Measurements from ENCODE around the gene WNT7A.
"Not testable (repeated sequence)": the region's sequence is repeated elsewhere in the genome, so short reads cannot be mapped to it uniquely, and the experiment has no call there.

The WNT7A gene

GRCh38 chr3:13879946-13880810 lies at the start of gene WNT7A:
WNT7A (minus strand) TSS chr3:13880071; CDS start chr3:13879816, 255 bp downstream.
- peak in 1 of 2 experiments; percentile 35 for DNase-seq

DNA sequence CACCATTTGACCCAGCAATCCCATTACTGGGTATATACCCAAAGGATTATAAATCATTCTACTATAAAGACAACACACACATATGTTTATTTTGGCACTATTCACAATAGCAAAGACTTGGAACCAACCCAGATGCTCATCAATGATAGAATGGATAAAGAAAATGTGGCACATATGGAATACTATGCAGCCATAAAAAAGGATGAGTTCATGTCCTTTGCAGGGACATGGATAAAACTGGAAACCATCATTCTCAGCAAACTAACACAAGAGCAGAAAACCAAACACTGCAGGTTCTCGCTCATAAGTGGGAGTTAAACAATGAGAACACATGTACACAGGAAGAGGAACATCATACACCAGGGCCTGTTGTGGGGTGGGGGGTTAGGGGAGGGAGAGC lies 48.9 kb upstream of the WNT7A start:
- not testable (repeated sequence) for DNase-seq

- DNase-seq: peak in 1 of 2 experiments; percentile 4
These were observed 47.4 kb upstream of the WNT7A start for GRCh38 chr3:13927295-13927694.

- no peak for DNase-seq
These were observed 36.5 kb upstream of the WNT7A start for GRCh38 chr3:13916375-13916774.

GRCh38 chr3:13902648-13903238 lies 22.9 kb upstream of the WNT7A start:
- DNase-seq: no peak

DNA sequence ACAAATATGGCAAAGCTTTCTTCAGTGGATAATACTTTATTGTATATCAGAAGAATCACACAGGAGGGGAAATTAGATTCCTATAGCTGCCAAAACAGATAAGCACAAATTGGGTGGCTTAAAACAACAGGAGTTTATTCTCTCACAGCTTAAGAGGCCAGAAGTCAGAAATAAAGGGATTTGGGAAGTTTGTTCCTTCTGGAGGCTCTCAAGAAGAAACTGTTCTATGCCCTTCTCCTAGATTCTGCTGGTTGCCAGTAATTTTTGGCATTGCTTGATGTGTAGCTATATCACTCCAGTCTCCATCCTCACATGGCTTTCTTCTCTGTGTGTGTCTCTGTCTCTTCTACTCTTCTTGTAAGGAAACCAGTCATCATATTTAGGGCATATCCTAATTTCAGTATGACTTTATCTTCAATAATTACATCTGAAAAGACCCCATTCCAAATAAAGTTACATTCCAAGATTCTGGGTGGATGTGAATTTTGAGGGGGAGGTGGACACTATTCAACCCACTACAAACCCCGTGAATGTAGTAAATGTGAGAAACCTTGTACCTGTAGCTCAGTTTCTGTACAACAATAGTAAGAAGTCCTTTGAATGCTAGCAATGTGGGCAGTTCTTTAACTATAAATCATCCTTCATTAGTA lies 22.2 kb upstream of the WNT7A start:
- DNase-seq: no peak

DNA sequence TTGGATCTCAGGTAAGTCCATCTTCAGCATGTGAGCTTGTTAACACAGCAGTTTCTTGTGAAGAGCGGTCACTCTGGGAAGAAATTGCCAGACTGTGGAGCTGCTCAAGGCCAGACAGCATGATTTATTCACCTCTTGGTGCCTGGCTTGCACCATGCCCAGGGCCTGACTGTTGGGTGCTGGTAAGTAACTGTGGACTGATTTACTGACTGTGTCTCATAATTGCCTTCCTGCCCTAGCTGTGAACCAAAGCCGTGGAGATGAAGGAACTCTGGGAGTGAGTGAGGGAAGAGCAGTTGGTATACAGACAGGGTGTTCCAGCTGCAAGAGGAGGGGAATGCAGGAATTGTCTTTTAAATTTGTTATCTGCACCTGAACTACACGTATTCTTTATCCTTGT lies 18.5 kb upstream of the WNT7A start:
- no peak for DNase-seq

- peak in 1 of 2 experiments; percentile 78 for DNase-seq
These were observed 16.7 kb upstream of the WNT7A start for GRCh38 chr3:13896473-13897154.

DNA sequence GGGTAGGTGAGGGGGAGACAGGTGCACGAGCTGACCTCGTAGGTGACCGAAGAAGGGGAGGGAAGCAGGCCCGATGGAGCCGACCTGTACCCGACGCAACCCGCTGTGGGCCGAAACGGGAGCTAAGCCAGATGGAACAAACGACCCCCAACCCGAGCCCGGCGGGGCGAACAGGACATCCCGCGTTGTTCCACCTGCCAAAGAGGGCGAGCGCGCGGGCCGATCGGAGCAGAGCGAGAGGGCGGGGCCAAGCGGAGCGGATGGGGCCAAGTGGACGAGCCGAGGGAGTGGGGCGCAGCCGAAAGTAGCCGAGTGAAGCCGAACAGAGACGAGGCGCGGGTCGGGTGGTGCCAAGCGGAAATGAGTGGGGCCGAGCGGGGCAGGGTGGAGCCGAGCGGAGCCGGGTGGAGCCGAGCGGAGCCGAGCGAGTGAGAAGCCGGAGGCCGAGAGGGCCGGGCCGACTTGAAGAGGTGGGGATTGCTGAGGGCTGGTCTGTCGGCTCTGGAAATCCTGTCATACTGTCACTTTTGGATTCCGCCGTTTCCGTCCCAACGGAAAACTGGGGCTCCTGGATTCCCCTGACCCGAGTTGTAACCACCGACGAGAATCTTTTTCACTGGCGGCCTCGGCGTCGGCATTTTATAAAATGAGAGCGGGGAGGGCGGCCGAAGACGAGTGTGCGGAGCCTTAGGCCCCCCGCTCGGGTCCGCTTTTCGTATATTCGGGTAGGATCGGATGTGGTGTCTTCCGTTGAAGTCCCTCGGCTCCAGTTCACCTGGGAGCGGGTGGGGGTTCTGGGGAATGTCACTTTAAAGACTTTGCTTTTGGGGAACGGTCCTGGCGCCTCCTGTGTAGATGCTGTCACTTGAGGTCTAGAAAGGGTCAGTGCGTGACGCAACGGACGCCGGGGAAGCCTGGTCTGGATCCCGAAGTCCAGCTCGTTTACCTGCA lies 15.6 kb upstream of the WNT7A start:
- DNase-seq: peak; percentile 82 to 95

- DNase-seq: no peak
These were observed 14.9 kb upstream of the WNT7A start for GRCh38 chr3:13894807-13895154.

DNA sequence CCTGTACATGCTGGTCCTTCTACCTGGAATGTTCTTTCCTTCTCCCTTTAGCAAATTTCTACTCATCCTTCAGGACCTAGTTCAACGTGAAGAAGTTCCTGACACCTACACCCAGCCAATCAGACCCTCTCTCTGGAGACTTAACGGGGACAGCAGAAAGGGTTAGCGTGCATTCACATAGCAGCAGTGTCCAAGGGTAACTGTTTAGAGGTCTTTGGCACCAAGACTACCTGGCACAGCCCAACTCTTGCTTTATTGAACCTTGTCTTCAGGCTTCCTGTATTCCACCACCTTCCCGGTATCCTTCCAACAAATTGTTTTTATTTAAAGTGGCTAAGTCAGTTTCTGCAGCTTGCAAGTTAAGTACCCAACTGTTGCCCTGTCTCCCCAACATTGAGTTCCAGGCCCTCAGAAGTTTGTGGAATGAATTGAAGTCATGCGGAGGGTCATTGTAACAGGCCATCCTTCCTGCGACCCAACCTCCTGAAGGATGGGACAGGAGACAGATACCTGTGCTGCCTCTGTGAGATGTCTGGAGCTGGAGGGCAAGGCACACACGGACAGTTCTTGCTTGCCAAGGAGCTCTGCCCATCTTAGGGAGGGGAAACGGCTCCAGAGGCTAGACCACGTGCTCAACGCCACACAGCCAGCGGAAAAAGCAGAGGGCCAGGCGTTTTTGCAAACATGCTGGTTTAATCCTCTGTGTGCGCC lies 14.4 kb upstream of the WNT7A start:
- DNase-seq: no peak

DNA sequence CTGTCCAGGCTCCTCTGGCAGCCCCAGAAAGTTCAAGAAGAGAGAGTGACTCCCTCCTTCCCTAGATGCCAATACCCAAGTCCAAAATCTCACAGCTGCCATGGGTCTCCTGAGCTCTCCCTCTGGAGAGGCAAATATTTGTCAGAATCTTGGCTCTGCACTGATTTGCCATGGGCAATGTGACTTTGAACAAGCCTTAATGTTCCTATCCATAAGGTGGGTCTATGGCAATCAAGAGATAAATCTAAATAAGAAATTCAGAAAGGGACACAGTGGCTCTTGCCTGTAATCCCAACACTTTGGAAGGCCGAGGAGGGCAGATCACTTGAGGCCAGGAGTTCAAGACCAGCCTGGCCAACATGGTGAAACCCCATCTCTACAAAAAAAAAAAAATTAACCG lies 12.4 kb upstream of the WNT7A start:
- DNase-seq: no peak

DNA sequence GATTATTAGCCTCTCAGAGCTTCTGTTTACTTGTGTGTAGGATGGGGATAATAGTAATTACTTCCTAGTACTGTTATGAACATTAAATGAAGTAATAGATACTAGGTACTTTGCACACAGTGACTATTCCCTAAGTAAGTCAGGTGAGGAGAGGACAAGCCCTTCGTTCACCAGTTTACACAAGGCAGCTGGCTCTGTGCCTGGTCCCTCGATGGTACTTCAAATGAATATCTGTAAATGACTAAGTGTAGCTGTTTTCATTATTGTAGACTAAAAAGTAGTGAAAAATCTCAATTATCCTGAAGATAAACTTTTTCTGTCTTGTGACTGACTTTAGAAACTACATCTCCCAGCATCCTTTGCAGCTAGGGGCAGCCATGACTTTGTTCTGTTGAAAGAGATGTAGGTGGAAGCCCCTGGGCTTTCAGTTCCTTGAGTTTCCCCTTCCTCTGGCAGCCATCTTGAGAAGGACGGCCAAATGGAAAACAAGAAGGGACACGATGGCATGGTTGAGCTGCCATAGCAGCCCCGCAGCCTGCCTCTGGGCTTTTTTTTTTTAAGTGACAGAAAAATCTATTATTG lies 11.7 kb upstream of the WNT7A start:
- peak in 1 of 2 experiments; percentile 28 for DNase-seq

- no peak for DNase-seq
These were observed 11.1 kb upstream of the WNT7A start for GRCh38 chr3:13891017-13891392.

- DNase-seq: no peak
These were observed 10.6 kb upstream of the WNT7A start for GRCh38 chr3:13890377-13891016.

DNA sequence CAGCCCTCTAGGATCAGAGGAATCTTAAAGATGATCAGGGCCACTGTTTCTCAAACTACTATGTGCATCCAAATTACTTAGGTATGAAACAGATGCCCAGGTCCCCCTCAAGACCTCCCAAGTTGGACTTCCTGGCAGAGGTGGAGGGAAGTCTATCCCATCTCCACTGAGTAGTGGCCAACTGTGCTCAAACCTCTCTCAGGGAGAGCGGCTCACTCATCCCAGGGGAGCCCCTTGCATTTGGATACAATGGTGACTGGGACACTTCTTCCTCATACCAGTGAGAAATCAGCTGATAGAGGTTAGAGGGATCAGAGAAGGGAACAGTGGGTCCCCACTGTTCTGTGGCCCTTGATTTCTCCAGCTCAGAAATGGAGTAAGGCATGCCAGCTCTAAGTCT lies 8.7 kb upstream of the WNT7A start:
- no peak for DNase-seq

- no peak for DNase-seq
These were observed 7.8 kb upstream of the WNT7A start for GRCh38 chr3:13887495-13888300.

DNA sequence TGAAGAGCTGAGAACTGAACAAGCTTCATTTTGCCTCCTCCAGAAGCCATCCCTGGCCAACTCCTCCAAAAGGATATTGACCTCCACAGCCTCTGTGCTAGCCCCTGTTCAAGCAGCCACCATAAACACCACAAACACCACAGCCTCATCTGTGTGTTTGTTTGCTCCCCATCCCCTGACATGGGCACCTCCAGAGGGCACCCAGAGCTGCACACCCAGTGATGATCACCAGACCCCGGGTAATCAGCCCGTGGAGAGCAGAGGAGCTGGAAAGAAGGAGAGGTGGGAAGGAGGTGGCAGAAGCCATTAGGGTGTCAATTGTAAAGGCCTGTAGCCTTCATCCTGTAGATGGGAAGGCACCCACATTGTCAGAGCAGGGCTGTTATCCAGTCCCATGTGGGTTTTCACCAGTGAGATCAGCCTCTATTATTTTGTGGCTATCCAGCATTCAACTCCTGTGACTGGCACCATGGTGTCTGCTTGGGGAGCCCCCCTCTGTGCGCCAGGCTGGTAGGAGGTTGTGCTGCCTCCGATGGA lies 6.8 kb upstream of the WNT7A start:
- no peak for DNase-seq

GRCh38 chr3:13885704-13886010 lies 5.8 kb upstream of the WNT7A start:
- no peak for DNase-seq

All from SW 1271 (cell line).